Mucosa of descending colon (tissue), 3 donors: ENCODE measurements around the gene DLX5. TPM values are rescaled to one million over a fixed set of nuclear protein-coding genes. Genes with fewer than 3 reads are reported as not detected.

ENCODE experiments used
- ATAC-seq: fragments of 200-7000 bp; cut with Tn5 transposase; one replicate; pipeline ENCODE4 v1.9.1; 2020; ENCODE audit warnings: mild to moderate bottlenecking, moderate library complexity
- DNase-seq, 3 donors: peaks; one replicate each; pipeline ENCODE4 v3.0.0-alpha.2; 2020
- H3K36me3 ChIP-seq: fragments of 200-600 bp; one replicate; pipeline ENCODE4 v1.8.0; 2021; ENCODE audit warnings: low read depth, mild to moderate bottlenecking
- H3K4me1 ChIP-seq: fragments of 200-600 bp; one replicate; pipeline ENCODE4 v1.8.0; 2021; ENCODE audit warnings: low read depth, mild to moderate bottlenecking
- H3K4me3 ChIP-seq: fragments of 200-600 bp; one replicate; pipeline ENCODE4 v1.8.0; 2021; ENCODE audit warnings: mild to moderate bottlenecking
- H3K9me3 ChIP-seq: fragments of 200-600 bp; one replicate; pipeline ENCODE4 v1.8.0; 2021; ENCODE audit warnings: mild to moderate bottlenecking
- CTCF ChIP-seq: fragments of 200-600 bp; IDR thresholded peaks from one replicate; pipeline ENCODE4 v1.8.0; 2022; ENCODE audit warnings: antibody characterized with exemption, mild to moderate bottlenecking
- intact Hi-C, 2 donors: fragments of 100-400 bp; cut with DNase I in 1 of 2; cut with micrococcal nuclease in 1 of 2; formaldehyde crosslinking; loops; one replicate each; pipeline versions ENCODE4 v1.11.0 to v1.11.1; 2022; cut with DNase I, micrococcal nuclease
- total RNA-seq, 3 donors: library from RNA; stranded (reverse); fragmentation: NEBNext Ultra II Directional in 2 of 3; extraction: Animal tissue kit (Norgen Biotek cat#: 25700) in 2 of 3; gene quantifications; one replicate each; pipeline versions ENCODE4 v1.2.1 to v1.2.4, GENCODE V29; 2021 to 2023
- donor health status: DM: no; HTN: no; CAD: no; lungs with moderate emphysema.
- donor health status: DM: no; HTN: no; CAD: no.
- donor health status: DM: no; HTN: yes; CAD: no.

Gene DLX5
- total RNA-seq, 3 donors from 2014 or later, result 0.89 TPM; not detected in 2

GRCh38 chr7:96991546-96992191 is 33.0 kb downstream of the DLX5 start:
- H3K4me1 ChIP-seq, result no peaks in the 10 kb centered on the region
- no peaks in the 10 kb centered on the region for H3K36me3 ChIP-seq
- TF ChIP-seq CTCF, result no peak
- H3K9me3 ChIP-seq, result no peaks in the 10 kb centered on the region
- intact Hi-C loops, result no loop called here
- ATAC-seq (no peak), DNase-seq (no peak)
- H3K4me3 ChIP-seq, result no peak overlapping the region

- Histone ChIP-seq H3K36me3 (no peaks in the 10 kb centered on the region), H3K4me1 (no peaks in the 10 kb centered on the region), H3K4me3 (no peak overlapping the region), H3K9me3 (no peaks in the 10 kb centered on the region)
- TF ChIP-seq CTCF, result no peak
- DNase-seq (no peak), ATAC-seq (no peak)
- intact Hi-C loops, result no loop called here
Observed at GRCh38 chr7:96989859-96990317, 34.7 kb downstream of the DLX5 start.

GRCh38 chr7:96989241-96989858 is 35.3 kb downstream of the DLX5 start:
- DNase-seq (no peak), ATAC-seq (no peak)
- H3K4me1 ChIP-seq, result no peaks in the 10 kb centered on the region
- TF ChIP-seq CTCF, result no peak
- H3K36me3 ChIP-seq, result no peaks in the 10 kb centered on the region
- H3K9me3 ChIP-seq, result no peaks in the 10 kb centered on the region
- no peak overlapping the region for H3K4me3 ChIP-seq
- intact Hi-C loops, result no loop called here

- no peak overlapping the region for H3K4me3 ChIP-seq
- no peak for ATAC-seq
- no peaks in the 10 kb centered on the region for H3K9me3 ChIP-seq
- intact Hi-C loops, result no loop called here
- no peaks in the 10 kb centered on the region for H3K36me3 ChIP-seq
- TF ChIP-seq CTCF, result no peak
- H3K4me1 ChIP-seq, result no peaks in the 10 kb centered on the region
- no peak for DNase-seq
Observed at GRCh38 chr7:96987719-96988118, 36.9 kb downstream of the DLX5 start.

GRCh38 chr7:96986901-96987300 is 37.7 kb downstream of the DLX5 start:
- H3K4me1 ChIP-seq, result no peaks in the 10 kb centered on the region
- no peaks in the 10 kb centered on the region for H3K36me3 ChIP-seq
- H3K9me3 ChIP-seq, result no peaks in the 10 kb centered on the region
- ATAC-seq (no peak), DNase-seq (no peak)
- no peak for TF ChIP-seq CTCF
- intact Hi-C loops, result no loop called here
- no peak overlapping the region for H3K4me3 ChIP-seq
